ENCODE results near the gene ANKRD35.
"Not testable (repeated sequence)": the region's sequence is repeated elsewhere in the genome, so short reads cannot be mapped to it uniquely, and the experiment has no call there.

ANKRD35 gene

GRCh38 chr1:145824499-145824842 is 61.2 kb downstream of the ANKRD35 start:
- FAIRE-seq, result no peak
- no peak for DNase-seq (ENCODE audit: insufficient read length, low spot score)
- TF ChIP-seq POLR2A (IDR thresholded peaks at IDR 0.05; ENCODE audit: low read depth, low read length), result no peak

- DNase-seq (ENCODE audit: insufficient read length, low spot score) (peak; percentile 71), FAIRE-seq (no peak)
- peak; percentile 83 for TF ChIP-seq POLR2A (IDR thresholded peaks at IDR 0.05; ENCODE audit: low read depth, low read length)
Observed at GRCh38 chr1:145823565-145824498, 61.8 kb downstream of the ANKRD35 start, which contains the start of the genes POLR3C and RNF115. POLR3C (plus strand) TSS chr1:145824200; CDS start chr1:145825777, 1,577 bp downstream. RNF115 (minus strand) TSS chr1:145824095; CDS start chr1:145823873, 222 bp downstream.

- DNase-seq (ENCODE audit: insufficient read length, low spot score); FAIRE-seq: not testable (repeated sequence)
Observed at GRCh38 chr1:145822779-145823331, 62.8 kb downstream of the ANKRD35 start.

GRCh38 chr1:145818095-145818494 is 67.6 kb downstream of the ANKRD35 start:
- FAIRE-seq, result peak; percentile 97
- not testable (repeated sequence) for DNase-seq (ENCODE audit: insufficient read length, low spot score)
